Immature natural killer cell (primary cell): ENCODE measurements around the gene SLC38A10. TPM values are rescaled to one million over a fixed set of nuclear protein-coding genes. Genes with fewer than 3 reads are reported as not detected.
A peak's percentile ranks its signal among the peaks of the same experiment; 100 is the strongest.

Source experiments
- DNase-seq, 3 donors: peaks; one replicate each; pipeline ENCODE4 v3.0.0; 2022; ENCODE audit warnings: mixed read lengths in 1 of 3
- H3K27ac Mint-ChIP-seq, 6 donors: one replicate each; pipeline ENCODE4 v1.8.0; 2020; ENCODE audit warnings: mixed read lengths in 6 of 6, mild to moderate bottlenecking in 5 of 6, inconsistent platforms in 4 of 6, moderate library complexity in 3 of 6
- H3K27me3 Mint-ChIP-seq, 3 donors: one replicate each; pipeline ENCODE4 v1.8.0; 2020 to 2021; ENCODE audit warnings: low read depth in 3 of 3, mild to moderate bottlenecking in 3 of 3, mixed read lengths in 3 of 3, moderate library complexity in 3 of 3, inconsistent platforms in 1 of 3
- H3K36me3 Mint-ChIP-seq, 3 donors: one replicate each; pipeline ENCODE4 v1.8.0; 2020; ENCODE audit warnings: mixed read lengths in 3 of 3, inconsistent platforms in 2 of 3, mild to moderate bottlenecking in 2 of 3
- H3K4me1 Mint-ChIP-seq, 2 donors: one replicate each; pipeline ENCODE4 v1.8.0; 2020; ENCODE audit warnings: inconsistent platforms in 2 of 2, mild to moderate bottlenecking in 2 of 2, mixed read lengths in 2 of 2, moderate library complexity in 1 of 2
- H3K4me3 Mint-ChIP-seq, 5 donors: one replicate each; pipeline ENCODE4 v1.8.0; 2020; ENCODE audit warnings: mild to moderate bottlenecking in 5 of 5, mixed read lengths in 5 of 5, inconsistent platforms in 3 of 5, moderate library complexity in 3 of 5
- H3K9me3 Mint-ChIP-seq, 6 donors: one replicate each; pipeline ENCODE4 v1.8.0; 2020; ENCODE audit warnings: mild to moderate bottlenecking in 6 of 6, mixed read lengths in 6 of 6, inconsistent platforms in 4 of 6, moderate library complexity in 3 of 6
- polyA plus RNA-seq, 3 donors: library from polyadenylated mRNA; unstranded; fragments of 300-500 nt; fragmentation: Illumina TruSeq; gene quantifications; one replicate each; pipeline ENCODE4 v1.2.3, GENCODE V29; 2021

SLC38A10 gene
- polyA plus RNA-seq, 3 donors from 2014 or later = 46.8 to 98.7 (median 46.8) TPM

DNA sequence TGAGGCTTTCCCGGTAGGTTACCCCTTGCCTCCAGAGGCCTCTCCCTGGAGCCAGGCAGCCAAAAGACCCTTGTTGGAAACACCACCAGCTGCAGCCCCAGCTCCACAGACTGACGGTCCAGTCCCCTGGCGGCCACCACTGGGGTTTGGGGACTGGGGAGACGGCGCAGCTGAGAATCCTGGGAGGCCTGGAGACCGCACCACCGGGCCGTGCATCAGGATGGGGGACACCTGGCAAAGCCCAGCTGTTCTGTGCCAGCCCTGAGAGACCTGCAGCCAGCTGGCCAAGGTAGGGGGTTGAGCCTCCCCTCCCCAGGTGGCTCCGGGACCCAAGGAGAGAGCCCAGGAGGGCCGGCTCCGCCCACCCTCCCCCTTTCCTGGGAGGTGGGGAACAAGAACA lies 8.3 kb upstream of the SLC38A10 start:
- no peaks in the 10 kb centered on the region for H3K36me3 Mint-ChIP-seq
- DNase-seq = no peak
- no peak overlapping the region for H3K4me3 Mint-ChIP-seq
- H3K9me3 Mint-ChIP-seq = no peaks in the 10 kb centered on the region
- no peak overlapping the region for H3K27ac Mint-ChIP-seq
- H3K4me1 Mint-ChIP-seq = no peaks in the 10 kb centered on the region
- H3K27me3 Mint-ChIP-seq = peaks cover 0 to 2% (median 1%) of the 10 kb centered on the region in 3 donors

GRCh38 chr17:81302861-81303333 lies 7.8 kb upstream of the SLC38A10 start:
- no peaks in the 10 kb centered on the region for H3K4me1 Mint-ChIP-seq
- H3K9me3 Mint-ChIP-seq = no peaks in the 10 kb centered on the region
- H3K27me3 Mint-ChIP-seq = peaks cover 0 to 2% (median 1%) of the 10 kb centered on the region in 3 donors
- no peak overlapping the region for H3K4me3 Mint-ChIP-seq
- no peaks in the 10 kb centered on the region for H3K36me3 Mint-ChIP-seq
- no peak for DNase-seq
- no peak overlapping the region for H3K27ac Mint-ChIP-seq

DNA sequence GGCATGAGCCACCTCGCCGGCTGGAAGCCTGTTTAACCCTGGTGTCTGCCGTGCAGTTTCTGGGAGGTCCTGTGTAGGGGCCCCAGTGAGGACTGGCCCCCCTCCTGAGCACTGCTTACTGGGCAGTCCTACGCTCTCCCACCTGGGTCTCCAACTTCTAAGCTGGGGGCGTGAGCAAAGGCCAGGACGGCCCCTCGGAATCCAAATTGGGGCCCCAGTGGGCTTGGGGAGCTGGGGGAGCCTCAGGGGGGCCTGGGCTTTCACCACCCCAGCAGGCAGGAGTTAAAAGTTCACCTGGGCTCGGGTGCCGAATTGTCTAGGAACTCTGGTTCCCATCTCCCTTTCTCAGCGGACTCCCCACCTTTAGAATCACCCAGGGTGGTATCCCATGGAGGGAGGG lies 7.2 kb upstream of the SLC38A10 start:
- Mint-ChIP-seq H3K36me3 (no peaks in the 10 kb centered on the region), H3K27ac (no peak overlapping the region)

GRCh38 chr17:81301195-81302144 lies 6.4 kb upstream of the SLC38A10 start:
- peaks cover 0 to 1% (median 0%) of the 10 kb centered on the region in 3 donors for H3K27me3 Mint-ChIP-seq
- no peak for DNase-seq
- H3K9me3 Mint-ChIP-seq = no peaks in the 10 kb centered on the region
- no peaks in the 10 kb centered on the region for H3K36me3 Mint-ChIP-seq
- H3K4me3 Mint-ChIP-seq = no peak overlapping the region
- no peak overlapping the region for H3K27ac Mint-ChIP-seq
- peaks cover 1 to 5% of the 10 kb centered on the region in 2 donors for H3K4me1 Mint-ChIP-seq

More for the DNA sequence above, 7.2 kb upstream of the SLC38A10 start:
- no peak for DNase-seq
- peaks cover 0 to 1% (median 0%) of the 10 kb centered on the region in 3 donors for H3K27me3 Mint-ChIP-seq
- no peaks in the 10 kb centered on the region for H3K4me1 Mint-ChIP-seq
- no peak overlapping the region for H3K4me3 Mint-ChIP-seq
- no peaks in the 10 kb centered on the region for H3K9me3 Mint-ChIP-seq

GRCh38 chr17:81300586-81301155 lies 5.6 kb upstream of the SLC38A10 start:
- H3K27me3 Mint-ChIP-seq = peaks cover 0 to 4% (median 1%) of the 10 kb centered on the region in 3 donors
- peak overlapping the region in 1 of 5 donors; percentile 37 for H3K4me3 Mint-ChIP-seq
- H3K4me1 Mint-ChIP-seq = peaks cover 5 to 12% of the 10 kb centered on the region in 2 donors
- H3K27ac Mint-ChIP-seq = peak overlapping the region in 2 of 6 donors; percentile 8 to 76
- no peaks in the 10 kb centered on the region for H3K9me3 Mint-ChIP-seq
- H3K36me3 Mint-ChIP-seq = no peaks in the 10 kb centered on the region
- DNase-seq = no peak

GRCh38 chr17:81299846-81300585 lies 4.9 kb upstream of the SLC38A10 start:
- H3K27ac Mint-ChIP-seq = no peak overlapping the region

DNA sequence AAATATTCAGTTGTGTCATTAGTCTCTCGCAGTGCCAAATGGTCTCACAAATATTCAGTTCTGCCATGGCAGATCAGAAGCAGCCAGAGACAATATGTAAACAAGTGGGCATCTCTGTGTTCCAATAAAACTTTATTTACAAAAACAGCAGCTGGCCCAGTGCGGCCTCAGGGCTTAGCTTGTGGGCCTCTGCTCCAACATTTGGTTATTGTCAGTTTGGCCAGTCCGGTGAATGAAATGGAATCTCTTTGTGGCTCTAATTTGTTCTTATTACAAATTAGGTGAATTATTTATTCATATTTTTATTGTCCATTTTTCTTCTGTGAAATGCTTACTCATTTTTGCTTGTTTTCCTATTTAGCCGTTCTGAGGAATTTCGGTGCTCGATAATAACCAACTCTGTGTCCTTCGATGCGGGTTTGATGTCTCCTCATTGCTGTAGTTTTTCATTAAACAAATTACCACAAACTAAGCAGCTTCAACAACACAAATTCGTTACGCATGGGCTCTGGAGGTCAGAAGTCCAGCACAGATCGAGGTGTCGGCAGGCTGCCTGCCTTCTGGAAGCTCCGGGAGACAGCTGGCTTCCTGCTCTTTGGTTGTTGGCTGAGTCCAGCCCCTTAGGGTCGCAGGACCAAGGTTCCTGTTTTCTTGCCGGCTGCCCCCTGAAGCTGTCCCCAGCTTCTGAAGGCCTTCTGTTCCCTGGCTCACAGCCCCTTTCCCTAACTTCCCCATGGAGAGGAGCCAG lies 4.1 kb upstream of the SLC38A10 start:
- H3K27me3 Mint-ChIP-seq = peaks cover 0 to 7% (median 0%) of the 10 kb centered on the region in 3 donors
- no peak for DNase-seq
- H3K36me3 Mint-ChIP-seq = no peaks in the 10 kb centered on the region
- H3K9me3 Mint-ChIP-seq = no peaks in the 10 kb centered on the region
- no peak overlapping the region for H3K27ac Mint-ChIP-seq
- no peak overlapping the region for H3K4me3 Mint-ChIP-seq
- peaks cover 14 to 21% of the 10 kb centered on the region in 2 donors for H3K4me1 Mint-ChIP-seq

More at GRCh38 chr17:81299846-81300585, 4.9 kb upstream of the SLC38A10 start:
- DNase-seq = no peak
- H3K4me3 Mint-ChIP-seq = peak overlapping the region in 1 of 5 donors; percentile 37
- peaks cover 0 to 7% (median 0%) of the 10 kb centered on the region in 3 donors for H3K27me3 Mint-ChIP-seq
- H3K4me1 Mint-ChIP-seq = peaks cover 12 to 17% of the 10 kb centered on the region in 2 donors
- no peaks in the 10 kb centered on the region for H3K36me3 Mint-ChIP-seq
- H3K9me3 Mint-ChIP-seq = no peaks in the 10 kb centered on the region

GRCh38 chr17:81298325-81298990 lies 3.4 kb upstream of the SLC38A10 start:
- no peaks in the 10 kb centered on the region for H3K36me3 Mint-ChIP-seq
- DNase-seq = no peak
- peaks cover 0 to 7% (median under 1%) of the 10 kb centered on the region in 3 donors for H3K27me3 Mint-ChIP-seq
- H3K4me3 Mint-ChIP-seq = peak overlapping the region in 1 of 5 donors; percentile 39
- no peaks in the 10 kb centered on the region for H3K9me3 Mint-ChIP-seq
- H3K27ac Mint-ChIP-seq = peak overlapping the region in 1 of 6 donors; percentile 51
- H3K4me1 Mint-ChIP-seq = peaks cover 20 to 28% of the 10 kb centered on the region in 2 donors

- peak in 1 of 3 donors; percentile 20 for DNase-seq
- Mint-ChIP-seq H3K4me3 (peak overlapping the region; percentile 94 to 98 (median 96)), H3K4me1 (peaks cover 35 to 40% of the 10 kb centered on the region in 2 donors), H3K36me3 (no peaks in the 10 kb centered on the region), H3K27ac (peak overlapping the region; percentile 95 to 99 (median 98)), H3K27me3 (peaks cover 0 to 7% (median 2%) of the 10 kb centered on the region in 3 donors), H3K9me3 (no peaks in the 10 kb centered on the region)
Measured at GRCh38 chr17:81295676-81296381, 722 bp upstream of the SLC38A10 start.

- Mint-ChIP-seq H3K36me3 (peaks cover 0 to 4% (median 0%) of the 10 kb centered on the region in 3 donors), H3K9me3 (no peaks in the 10 kb centered on the region), H3K27ac (peak overlapping the region; percentile 77 to 99 (median 87)), H3K4me1 (peaks cover 35 to 47% of the 10 kb centered on the region in 2 donors), H3K27me3 (peaks cover 0 to 7% (median 2%) of the 10 kb centered on the region in 3 donors), H3K4me3 (peak overlapping the region; percentile 86 to 92 (median 89))
- DNase-seq = no peak
Measured at GRCh38 chr17:81294512-81295030, 536 bp downstream of the SLC38A10 start.

- Mint-ChIP-seq H3K4me1 (peaks cover 40 to 57% of the 10 kb centered on the region in 2 donors), H3K27me3 (peaks cover 0 to 7% (median 2%) of the 10 kb centered on the region in 3 donors), H3K27ac (peak overlapping the region in 1 of 6 donors; percentile 16), H3K4me3 (peak overlapping the region in 1 of 5 donors; percentile 25), H3K9me3 (no peaks in the 10 kb centered on the region), H3K36me3 (peaks cover 3 to 4% (median 4%) of the 10 kb centered on the region in 3 donors)
- DNase-seq = no peak
Measured at GRCh38 chr17:81292450-81292849, 2.7 kb downstream of the SLC38A10 start.
